Measurements from ENCODE around the gene ATG16L1.

Gene ATG16L1

GRCh38 chr2:233301811-233302210, 50.3 kb downstream of the ATG16L1 start:
- H3K27ac ChIP-seq: no peak overlapping the region
- TF ChIP-seq CTCF (conservative IDR thresholded peaks at IDR 0.05) (no peak), ZFX (IDR thresholded peaks at IDR 0.05) (no peak)

- no peak overlapping the region for H3K27ac ChIP-seq
- TF ChIP-seq ZFX (IDR thresholded peaks at IDR 0.05) (no peak), CTCF (conservative IDR thresholded peaks at IDR 0.05) (no peak)
Observed at GRCh38 chr2:233303252-233303651, 51.8 kb downstream of the ATG16L1 start.

- no peak within 1 kb of the TSS for H3K27ac ChIP-seq
- TF ChIP-seq CTCF (conservative IDR thresholded peaks at IDR 0.05): no peak
- no peak for TF ChIP-seq ZFX (IDR thresholded peaks at IDR 0.05)
Observed at GRCh38 chr2:233307565-233307964, 56.1 kb downstream of the ATG16L1 start, which contains the start of gene SAG. Gene SAG (plus strand): TSS chr2:233307816. CDS start chr2:233309190, 1,374 bp downstream.

GRCh38 chr2:233311241-233311926, 59.9 kb downstream of the ATG16L1 start:
- no peak for TF ChIP-seq ZFX (IDR thresholded peaks at IDR 0.05)
- TF ChIP-seq CTCF (conservative IDR thresholded peaks at IDR 0.05): no peak
- no peak overlapping the region for H3K27ac ChIP-seq

- no peak for TF ChIP-seq ZFX (IDR thresholded peaks at IDR 0.05)
- no peak for TF ChIP-seq CTCF (conservative IDR thresholded peaks at IDR 0.05)
- no peak overlapping the region for H3K27ac ChIP-seq
Observed at GRCh38 chr2:233312874-233313273, 61.4 kb downstream of the ATG16L1 start.

GRCh38 chr2:233314180-233314925, 62.9 kb downstream of the ATG16L1 start:
- H3K27ac ChIP-seq: no peak overlapping the region

GRCh38 chr2:233317196-233317943, 65.9 kb downstream of the ATG16L1 start:
- no peak overlapping the region for H3K27ac ChIP-seq
- TF ChIP-seq ZFX (IDR thresholded peaks at IDR 0.05): no peak
- no peak for TF ChIP-seq CTCF (conservative IDR thresholded peaks at IDR 0.05)

More at GRCh38 chr2:233314180-233314925, 62.9 kb downstream of the ATG16L1 start:
- no peak for TF ChIP-seq ZFX (IDR thresholded peaks at IDR 0.05)

Measured in C4-2B (cell line).